Effector memory CD8-positive, alpha-beta T cell (primary cell): ENCODE data around the gene MOB1B.

ENCODE experiments used
- ATAC-seq: fragments of 150-1000 bp; cut with Tn5 transposase; replicated peaks from 2 replicates; pipeline ENCODE4 v1.10.0; 2021; ENCODE audit warnings: mild to moderate bottlenecking, moderate library complexity
- DNase-seq, 3 experiments: peaks; one replicate each; pipeline ENCODE4 v3.0.0; 2021
- H3K27ac Mint-ChIP-seq, 2 donors: one replicate each; pipeline ENCODE4 v1.8.0; 2022; ENCODE audit warnings: mild to moderate bottlenecking in 2 of 2, mixed read lengths in 2 of 2, moderate library complexity in 2 of 2
- H3K27me3 Mint-ChIP-seq, 2 donors: one replicate each; pipeline ENCODE4 v1.8.0; 2022; ENCODE audit warnings: mixed read lengths in 2 of 2
- H3K36me3 Mint-ChIP-seq: one replicate; pipeline ENCODE4 v1.8.0; 2022; ENCODE audit warnings: mild to moderate bottlenecking, moderate library complexity, mixed read lengths; ENCODE audit not compliant: insufficient read depth
- H3K4me1 Mint-ChIP-seq, 2 donors: one replicate each; pipeline ENCODE4 v1.8.0; 2022; ENCODE audit warnings: low read depth in 2 of 2, mixed read lengths in 2 of 2
- H3K4me3 Mint-ChIP-seq, 2 donors: one replicate each; pipeline ENCODE4 v1.8.0; 2022; ENCODE audit warnings: mild to moderate bottlenecking in 2 of 2, mixed read lengths in 2 of 2, moderate library complexity in 2 of 2
- H3K9me3 Mint-ChIP-seq, 2 donors: one replicate each; pipeline ENCODE4 v1.8.0; 2022; ENCODE audit warnings: mixed read lengths in 2 of 2

The MOB1B gene

DNA sequence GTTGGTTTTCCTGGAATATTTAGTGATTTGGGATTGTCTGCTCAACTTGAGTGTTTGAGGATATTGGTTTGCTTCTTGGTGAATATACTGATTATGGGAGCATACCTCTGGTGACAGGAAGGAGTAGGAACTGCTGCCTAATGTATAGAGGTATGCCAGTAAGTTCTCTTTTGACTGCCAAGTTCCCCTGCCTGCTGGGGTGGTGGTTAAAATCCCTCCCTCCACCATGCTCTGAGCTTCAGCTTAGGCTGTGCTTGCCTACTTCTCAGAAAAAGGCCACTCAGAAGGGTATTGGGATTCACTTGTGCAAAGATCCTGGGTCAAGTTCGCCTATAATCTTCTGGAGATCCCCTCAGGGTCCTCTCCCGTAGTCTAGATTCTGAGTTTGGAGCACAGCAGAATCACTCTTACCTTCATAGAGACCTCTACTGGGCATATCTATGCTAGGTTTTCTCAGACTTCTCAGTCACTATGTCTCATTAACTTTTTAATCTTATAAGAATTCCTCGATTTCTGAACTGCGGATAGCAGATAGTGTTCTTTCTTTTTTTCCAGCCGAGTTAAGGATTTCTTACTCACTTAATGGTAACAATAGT lies 46.6 kb downstream of the MOB1B start:
- DNase-seq (no peak), ATAC-seq (no peak)
- Mint-ChIP-seq H3K36me3 (no peaks in the 10 kb centered on the region), H3K9me3 (no peaks in the 10 kb centered on the region), H3K4me3 (no peak overlapping the region), H3K4me1 (peaks cover 4 to 10% of the 10 kb centered on the region in 2 donors), H3K27ac (peak overlapping the region; percentile 20 to 59), H3K27me3 (no peaks in the 10 kb centered on the region)

DNA sequence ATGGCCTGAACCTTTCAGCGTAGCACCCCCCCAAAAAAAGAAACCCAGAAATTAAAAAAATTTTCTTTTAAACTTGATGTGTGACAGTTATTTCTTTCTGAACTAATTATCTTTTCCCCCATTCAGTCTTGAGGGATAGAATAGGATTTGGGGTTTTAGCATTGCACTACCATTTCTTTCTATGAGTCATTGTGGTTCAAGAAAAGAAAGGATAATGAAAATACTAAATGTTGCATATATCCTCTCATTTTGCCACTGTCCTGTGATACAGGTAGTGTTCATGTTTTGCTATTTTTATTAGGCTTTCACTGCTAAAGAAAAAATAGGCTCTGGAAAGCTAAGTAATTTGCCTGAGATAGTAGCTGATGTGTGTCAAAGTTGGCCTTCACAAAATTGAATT lies 51.9 kb downstream of the MOB1B start:
- H3K4me1 Mint-ChIP-seq, result peaks cover 0 to 10% of the 10 kb centered on the region in 2 donors

DNA sequence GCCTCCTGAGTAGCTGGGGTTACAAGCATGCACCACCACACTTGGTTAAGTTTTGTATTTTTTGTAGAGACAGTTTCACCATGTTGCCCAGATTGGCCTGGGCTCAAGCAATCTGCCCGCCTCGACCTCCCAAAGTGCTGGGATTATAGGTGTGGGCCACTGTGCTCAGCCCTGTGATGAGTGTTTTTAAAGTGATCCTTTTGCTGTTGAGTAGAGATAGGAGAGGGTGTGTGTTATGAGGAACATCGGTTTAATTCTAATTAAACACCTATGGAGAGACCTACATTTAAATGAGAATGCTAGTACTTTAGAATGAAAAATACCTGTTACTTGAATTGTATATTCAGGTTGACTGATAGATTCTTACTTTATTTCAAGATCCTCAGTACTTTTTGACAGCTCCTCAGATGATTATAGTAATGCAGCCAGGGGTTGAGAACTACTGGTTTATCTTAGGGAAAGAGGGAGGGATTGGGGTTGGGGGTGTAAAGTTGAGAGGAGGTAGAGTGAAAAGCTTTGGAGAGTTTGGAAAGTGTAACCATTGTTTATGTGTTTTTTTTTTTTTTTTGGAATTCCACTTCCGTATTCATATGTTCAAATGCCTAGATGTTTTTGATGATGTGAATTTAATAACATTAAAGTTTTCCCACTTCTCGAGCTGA lies 54.5 kb downstream of the MOB1B start:
- DNase-seq (no peak), ATAC-seq (no peak)
- Mint-ChIP-seq H3K4me3 (no peak overlapping the region), H3K27me3 (no peaks in the 10 kb centered on the region), H3K4me1 (peaks cover 0 to 6% of the 10 kb centered on the region in 2 donors), H3K9me3 (no peaks in the 10 kb centered on the region), H3K36me3 (peaks cover 4% of the 10 kb centered on the region), H3K27ac (peak overlapping the region in 1 of 2 donors; percentile 6)

More for the DNA sequence above, 51.9 kb downstream of the MOB1B start:
- no peak overlapping the region for H3K4me3 Mint-ChIP-seq
- H3K27ac Mint-ChIP-seq, result no peak overlapping the region
- no peak for ATAC-seq
- DNase-seq, result no peak
- H3K9me3 Mint-ChIP-seq, result no peaks in the 10 kb centered on the region
- no peaks in the 10 kb centered on the region for H3K36me3 Mint-ChIP-seq
- no peaks in the 10 kb centered on the region for H3K27me3 Mint-ChIP-seq

- H3K27me3 Mint-ChIP-seq, result no peaks in the 10 kb centered on the region
- H3K27ac Mint-ChIP-seq, result no peak overlapping the region
- peaks cover 11% of the 10 kb centered on the region for H3K36me3 Mint-ChIP-seq
- ATAC-seq (no peak), DNase-seq (no peak)
- H3K9me3 Mint-ChIP-seq, result no peaks in the 10 kb centered on the region
- H3K4me3 Mint-ChIP-seq, result no peak overlapping the region
- H3K4me1 Mint-ChIP-seq, result peaks cover 0 to 6% of the 10 kb centered on the region in 2 donors
Measured at GRCh38 chr4:70958681-70959080, 56.5 kb downstream of the MOB1B start.

GRCh38 chr4:70969076-70969475 lies 66.9 kb downstream of the MOB1B start:
- no peak overlapping the region for H3K27ac Mint-ChIP-seq
- H3K9me3 Mint-ChIP-seq, result no peaks in the 10 kb centered on the region
- no peak for DNase-seq
- H3K4me3 Mint-ChIP-seq, result no peak overlapping the region
- no peak for ATAC-seq
- peaks cover 3% of the 10 kb centered on the region for H3K36me3 Mint-ChIP-seq
- no peaks in the 10 kb centered on the region for H3K27me3 Mint-ChIP-seq
- no peaks in the 10 kb centered on the region for H3K4me1 Mint-ChIP-seq

GRCh38 chr4:70976252-70976651 lies 74.1 kb downstream of the MOB1B start:
- Mint-ChIP-seq H3K4me1 (no peaks in the 10 kb centered on the region), H3K9me3 (no peaks in the 10 kb centered on the region), H3K36me3 (no peaks in the 10 kb centered on the region), H3K4me3 (no peak overlapping the region), H3K27me3 (no peaks in the 10 kb centered on the region), H3K27ac (no peak overlapping the region)
- ATAC-seq (no peak), DNase-seq (no peak)

GRCh38 chr4:70979445-70980008 lies 77.4 kb downstream of the MOB1B start:
- Mint-ChIP-seq H3K36me3 (no peaks in the 10 kb centered on the region), H3K9me3 (no peaks in the 10 kb centered on the region), H3K27ac (peak overlapping the region in 1 of 2 donors; percentile 42), H3K4me1 (no peaks in the 10 kb centered on the region), H3K27me3 (no peaks in the 10 kb centered on the region), H3K4me3 (no peak overlapping the region)
- ATAC-seq (no peak), DNase-seq (no peak)

DNA sequence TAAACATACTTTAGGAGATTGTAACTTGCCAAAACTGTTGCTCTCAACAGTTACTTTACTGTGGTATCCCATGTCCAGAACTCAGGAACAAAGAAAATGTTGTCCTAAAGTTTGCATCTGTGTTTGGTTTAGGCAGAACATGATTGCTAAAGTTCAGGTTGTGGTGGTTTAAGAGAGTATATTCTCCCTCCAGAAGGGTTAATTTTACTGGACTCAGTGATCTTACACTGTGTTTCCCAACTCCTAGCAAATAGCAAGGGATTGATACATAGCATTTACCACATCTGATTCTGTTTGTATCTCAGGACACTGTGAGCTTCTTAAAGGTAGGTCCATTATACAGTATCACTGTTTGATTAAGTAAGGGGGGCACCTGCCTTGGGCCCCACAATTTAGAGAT lies 78.0 kb downstream of the MOB1B start:
- Mint-ChIP-seq H3K4me3 (no peak overlapping the region), H3K27ac (peak overlapping the region in 1 of 2 donors; percentile 42), H3K4me1 (no peaks in the 10 kb centered on the region)

GRCh38 chr4:70984106-70984505 lies 81.9 kb downstream of the MOB1B start:
- Mint-ChIP-seq H3K27ac (peak overlapping the region in 1 of 2 donors; percentile 71), H3K36me3 (no peaks in the 10 kb centered on the region), H3K9me3 (no peaks in the 10 kb centered on the region), H3K4me3 (no peak overlapping the region), H3K4me1 (no peaks in the 10 kb centered on the region), H3K27me3 (no peaks in the 10 kb centered on the region)
- ATAC-seq (no peak), DNase-seq (no peak)

More for the DNA sequence above, 78.0 kb downstream of the MOB1B start:
- no peaks in the 10 kb centered on the region for H3K27me3 Mint-ChIP-seq
- no peaks in the 10 kb centered on the region for H3K9me3 Mint-ChIP-seq
- H3K36me3 Mint-ChIP-seq, result no peaks in the 10 kb centered on the region
- ATAC-seq (no peak), DNase-seq (no peak)

GRCh38 chr4:70984589-70984988 lies 82.4 kb downstream of the MOB1B start:
- H3K4me1 Mint-ChIP-seq, result no peaks in the 10 kb centered on the region
- DNase-seq, result no peak
- H3K9me3 Mint-ChIP-seq, result no peaks in the 10 kb centered on the region
- H3K4me3 Mint-ChIP-seq, result no peak overlapping the region
- H3K36me3 Mint-ChIP-seq, result no peaks in the 10 kb centered on the region
- ATAC-seq, result peak; percentile 58
- H3K27me3 Mint-ChIP-seq, result no peaks in the 10 kb centered on the region
- H3K27ac Mint-ChIP-seq, result no peak overlapping the region

DNA sequence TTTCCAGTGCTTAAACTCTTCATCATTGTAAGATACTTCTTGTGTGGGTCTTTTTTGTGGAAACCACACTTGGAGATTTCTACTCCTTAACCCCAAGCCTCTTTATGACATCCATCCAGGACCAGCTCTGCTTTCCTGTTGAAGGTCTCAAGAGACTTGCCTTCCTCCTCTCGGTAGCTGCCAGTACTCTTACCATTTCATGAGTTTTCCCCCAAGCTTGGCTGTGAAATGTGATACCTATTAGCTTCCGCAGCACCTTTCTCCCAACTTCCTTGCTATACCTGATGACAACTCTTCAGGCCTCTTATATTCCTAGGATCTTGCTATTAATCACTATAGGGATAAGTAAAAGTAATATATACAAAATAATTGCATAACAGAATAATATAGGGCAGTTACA lies 89.4 kb downstream of the MOB1B start:
- Mint-ChIP-seq H3K27ac (peak overlapping the region in 1 of 2 donors; percentile 44), H3K4me3 (no peak overlapping the region), H3K36me3 (peaks cover 13% of the 10 kb centered on the region), H3K4me1 (peaks cover 25 to 27% of the 10 kb centered on the region in 2 donors), H3K9me3 (no peaks in the 10 kb centered on the region), H3K27me3 (no peaks in the 10 kb centered on the region)
- DNase-seq (no peak), ATAC-seq (no peak)

DNA sequence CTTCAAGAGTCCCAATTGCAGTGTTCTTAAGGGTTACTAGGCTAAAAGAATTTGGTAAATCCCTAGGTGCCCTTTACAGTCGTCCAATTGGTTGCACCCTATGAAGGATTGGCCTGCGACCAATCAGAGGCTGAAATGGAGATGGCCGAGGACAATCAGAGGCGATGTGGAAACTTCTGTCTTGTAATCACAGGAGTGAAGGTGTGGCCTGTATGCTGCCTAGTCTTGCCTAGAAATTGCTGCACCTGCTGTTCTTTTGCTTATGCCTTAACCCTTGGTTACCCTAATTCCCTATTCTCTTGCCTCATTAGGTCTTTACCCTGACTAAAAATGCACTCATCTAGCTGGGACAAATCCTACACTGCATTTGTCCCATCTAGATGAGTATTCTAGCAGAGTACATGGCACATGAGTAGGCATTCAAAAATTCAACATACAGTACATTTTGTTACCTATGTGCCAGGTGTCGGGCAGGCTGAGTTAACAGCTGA lies 90.3 kb downstream of the MOB1B start:
- Mint-ChIP-seq H3K27ac (peak overlapping the region; percentile 85 to 94), H3K27me3 (no peaks in the 10 kb centered on the region), H3K4me1 (peaks cover 34 to 35% of the 10 kb centered on the region in 2 donors), H3K4me3 (peak overlapping the region; percentile 95 to 96), H3K9me3 (no peaks in the 10 kb centered on the region), H3K36me3 (peaks cover 13% of the 10 kb centered on the region)
- no peak for ATAC-seq
- no peak for DNase-seq

DNA sequence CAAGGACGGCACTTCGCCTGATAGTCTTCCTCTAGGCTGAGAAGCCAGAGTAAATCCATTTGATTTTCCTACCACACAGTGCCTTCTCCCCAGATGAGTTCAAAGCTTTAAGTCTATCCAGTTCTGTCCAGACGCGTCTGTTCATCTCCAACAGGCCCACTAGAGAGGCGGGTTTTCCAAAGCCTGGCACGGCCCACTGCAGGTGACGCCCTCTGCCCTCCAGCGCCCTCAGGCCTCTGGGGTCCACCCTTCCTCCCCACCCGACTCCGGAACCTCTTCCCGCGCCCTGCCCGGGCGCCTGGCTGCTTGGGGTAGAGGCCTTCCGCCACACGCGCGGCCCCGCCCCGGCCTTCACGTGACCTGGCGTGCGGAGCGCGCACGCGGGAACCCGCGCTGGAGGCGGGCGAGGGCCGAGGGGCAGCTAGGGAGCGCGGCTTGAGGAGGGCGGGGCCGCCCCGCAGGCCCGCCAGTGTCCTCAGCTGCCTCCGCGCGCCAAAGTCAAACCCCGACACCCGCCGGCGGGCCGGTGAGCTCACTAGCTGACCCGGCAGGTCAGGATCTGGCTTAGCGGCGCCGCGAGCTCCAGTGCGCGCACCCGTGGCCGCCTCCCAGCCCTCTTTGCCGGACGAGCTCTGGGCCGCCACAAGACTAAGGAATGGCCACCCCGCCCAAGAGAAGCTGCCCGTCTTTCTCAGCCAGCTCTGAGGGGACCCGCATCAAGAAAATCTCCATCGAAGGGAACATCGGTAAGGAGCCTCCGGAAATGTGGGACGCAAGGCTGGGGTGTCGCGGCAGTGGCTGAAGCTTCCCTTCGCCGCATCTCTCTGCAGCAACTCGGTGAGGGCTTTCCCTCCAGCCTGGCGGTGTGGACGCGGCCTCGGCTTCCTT lies 91.3 kb downstream of the MOB1B start, which contains the start of gene DCK:
Gene DCK, plus strand, starts transcription at position 469 of the 888 bp plus-strand sequence. Its CDS starts 187 bp downstream, at position 656.
- peak; percentile 89 for ATAC-seq
- DNase-seq, result peak; percentile 78 to 84 (median 83)
- Mint-ChIP-seq H3K36me3 (peaks cover 14% of the 10 kb centered on the region), H3K4me3 (peak within 1 kb of the TSS; percentile 95 to 96), H3K27me3 (no peaks in the 10 kb centered on the region), H3K4me1 (peaks cover 38 to 44% of the 10 kb centered on the region in 2 donors), H3K27ac (peak within 1 kb of the TSS; percentile 85 to 94), H3K9me3 (no peaks in the 10 kb centered on the region)
